HG03378 (cell line): ENCODE results near the gene ABCB11.
"Not testable (repeated sequence)": the region's sequence is repeated elsewhere in the genome, so short reads cannot be mapped to it uniquely, and the experiment has no call there.

Experiments
- ATAC-seq: cut with Tn5 transposase; IDR thresholded peaks from one replicate; pipeline ENCODE4 v1.9.1; 2021; ENCODE audit warnings: mild to moderate bottlenecking, moderate library complexity; ENCODE audit not compliant: unreplicated experiment

The ABCB11 gene

DNA sequence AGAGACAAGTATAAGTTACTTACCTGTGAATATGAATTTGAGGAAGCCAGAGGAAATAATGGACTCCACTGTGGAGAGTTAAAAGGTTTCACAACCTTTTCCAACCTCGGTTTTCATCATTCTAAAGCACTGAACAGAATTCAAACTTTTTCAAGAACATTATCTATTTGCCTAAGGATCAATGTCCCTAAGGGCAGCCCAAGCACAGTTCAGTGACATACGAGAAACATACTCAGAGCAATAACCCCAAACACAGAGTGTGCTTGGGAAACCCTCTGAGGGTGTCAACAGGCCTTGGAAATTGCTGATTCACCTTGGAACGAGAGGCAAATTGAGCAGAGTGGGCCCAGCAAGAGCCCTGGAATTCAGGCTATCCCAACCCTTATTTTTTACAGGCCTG, at the start of gene ABCB11:
ABCB11 (minus strand) TSS at position 123 of the 400 bp plus-strand sequence. CDS start 13,199 bp downstream, outside the sequence.
- no peak for ATAC-seq

DNA sequence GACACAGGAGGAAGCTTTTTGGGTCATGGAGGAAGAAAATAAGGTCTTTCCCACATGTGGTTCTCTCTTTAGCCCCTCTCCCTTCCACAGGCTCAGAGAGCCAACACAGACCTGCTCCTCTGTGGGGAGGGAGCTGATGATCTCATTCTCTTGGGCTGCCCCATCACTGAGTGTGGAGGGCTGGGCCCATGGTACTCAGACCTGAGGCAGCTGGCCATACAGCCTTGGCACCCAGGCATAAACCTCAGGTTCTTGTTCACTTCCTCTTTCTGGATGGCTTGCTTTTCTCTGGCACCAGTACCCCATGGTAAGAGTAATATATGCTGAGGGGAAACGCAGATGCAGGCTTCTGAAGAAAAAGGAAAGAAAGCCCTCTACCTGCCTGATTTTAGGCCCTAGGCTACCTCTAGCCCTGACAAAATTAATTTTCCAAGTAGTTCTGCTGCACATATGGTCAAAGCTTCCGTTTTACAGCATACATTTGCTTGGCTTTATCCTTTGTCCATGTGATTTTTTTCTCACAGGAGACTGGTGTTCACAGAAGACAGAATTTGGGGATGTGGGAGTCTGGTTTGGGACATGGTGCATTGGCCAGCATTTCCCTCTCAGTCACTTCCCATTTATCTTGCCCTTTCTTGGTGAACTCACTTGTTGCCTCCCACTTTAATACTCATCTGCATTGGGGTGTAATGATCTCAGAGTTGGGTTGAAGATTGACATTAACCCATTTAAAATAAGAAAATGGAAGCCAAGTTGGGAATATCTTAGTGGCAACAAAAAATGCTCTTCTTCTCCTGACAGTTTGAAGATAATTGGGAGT, 49.3 kb upstream of the ABCB11 start:
- ATAC-seq: peak; percentile 75

DNA sequence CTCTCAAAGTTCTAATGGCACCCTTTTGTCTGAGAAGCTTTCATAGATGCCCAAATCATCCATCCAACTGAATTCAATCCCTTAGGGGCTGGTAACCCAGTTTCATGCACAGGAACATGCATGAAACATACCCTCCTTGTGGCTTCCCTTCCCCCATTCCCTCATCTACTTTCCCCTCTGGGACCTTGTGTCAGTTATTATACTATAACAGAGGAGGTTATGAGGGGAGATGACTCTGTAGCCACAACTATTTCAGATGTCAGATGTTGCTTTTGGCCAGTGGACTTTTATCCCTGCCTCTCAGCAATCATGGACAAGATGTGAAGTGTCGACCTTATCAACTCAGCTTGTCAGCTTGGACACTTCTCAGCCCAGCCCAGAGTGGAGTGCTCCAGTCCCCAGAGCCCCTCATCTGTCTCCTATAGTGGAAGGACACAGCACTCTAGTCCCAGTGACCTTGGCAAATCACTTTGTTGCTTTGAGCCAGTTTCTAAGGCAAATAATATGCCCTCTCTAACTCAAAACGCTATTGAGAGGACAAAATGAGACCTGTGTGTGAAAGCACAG, 46.6 kb upstream of the ABCB11 start:
- no peak for ATAC-seq

DNA sequence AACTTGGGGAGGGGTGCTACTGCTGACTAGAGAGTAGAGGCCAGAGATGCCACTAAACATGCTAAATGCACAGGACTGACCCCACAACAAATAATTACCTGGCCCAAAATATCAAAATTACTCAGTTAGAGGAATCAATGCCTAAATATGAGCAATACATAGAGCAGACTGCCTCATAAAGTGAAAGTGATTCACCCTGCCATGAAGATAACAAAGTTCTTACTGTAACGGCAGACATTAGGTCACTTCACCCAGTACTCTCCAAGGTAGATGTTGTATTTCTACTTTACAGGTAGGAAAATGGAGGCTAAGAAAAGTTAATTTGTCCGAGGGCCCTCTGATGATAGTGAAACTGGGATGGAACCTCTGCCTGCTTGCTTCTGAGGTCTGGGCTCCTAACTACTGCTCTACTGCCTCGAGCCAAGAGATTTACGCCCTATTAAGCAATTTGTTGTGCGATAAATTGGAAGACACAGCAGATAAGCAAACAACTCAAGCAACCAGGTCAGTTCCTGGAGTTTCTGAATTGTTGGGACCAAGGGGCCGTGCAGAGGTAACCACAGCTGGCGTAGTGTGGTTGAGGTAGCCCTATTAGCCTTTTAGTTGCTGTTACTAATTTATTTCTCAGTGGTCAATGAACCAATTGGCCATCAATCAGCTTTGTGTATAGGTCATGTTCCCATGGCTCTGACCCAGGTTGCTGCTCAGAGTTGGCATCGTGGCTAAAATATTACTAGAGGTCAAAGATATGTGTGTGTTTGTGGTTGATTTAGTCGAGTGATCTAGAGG, 43.0 kb upstream of the ABCB11 start:
- ATAC-seq: peak; percentile 58

DNA sequence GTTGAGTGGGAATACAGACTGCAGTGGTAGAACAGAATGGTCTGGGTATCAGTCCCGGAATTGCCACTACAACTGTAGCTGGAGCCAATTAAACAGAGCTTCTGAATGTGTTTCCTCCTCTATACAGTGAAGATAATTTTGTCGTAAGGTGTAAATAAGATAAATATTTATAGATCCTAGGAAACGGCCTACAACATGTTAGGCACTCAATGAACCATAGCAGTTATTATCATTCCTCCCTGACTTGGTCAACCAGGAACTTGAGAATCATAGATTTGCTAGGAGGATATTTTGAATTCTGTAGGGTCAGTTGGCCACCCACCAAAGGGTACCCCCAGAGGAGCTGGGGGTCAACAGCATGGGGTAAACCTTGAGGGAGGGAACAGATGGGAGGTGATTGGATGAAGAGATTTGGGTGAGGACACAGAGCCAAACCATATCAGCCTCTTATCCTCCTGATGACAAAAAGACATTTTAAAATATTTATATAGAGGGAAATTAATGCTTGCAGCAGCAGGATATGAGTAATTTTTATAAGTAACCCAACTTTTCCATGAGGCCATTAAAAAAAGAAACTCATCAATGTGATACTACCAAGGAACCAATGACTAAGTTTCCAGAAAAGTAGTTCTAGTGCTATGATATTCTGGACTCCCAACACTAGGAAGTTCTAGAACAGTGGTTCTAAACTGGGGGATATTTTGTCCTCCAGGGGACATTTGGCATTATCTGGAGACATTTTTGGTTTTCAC, 42.3 kb upstream of the ABCB11 start:
- ATAC-seq: no peak

DNA sequence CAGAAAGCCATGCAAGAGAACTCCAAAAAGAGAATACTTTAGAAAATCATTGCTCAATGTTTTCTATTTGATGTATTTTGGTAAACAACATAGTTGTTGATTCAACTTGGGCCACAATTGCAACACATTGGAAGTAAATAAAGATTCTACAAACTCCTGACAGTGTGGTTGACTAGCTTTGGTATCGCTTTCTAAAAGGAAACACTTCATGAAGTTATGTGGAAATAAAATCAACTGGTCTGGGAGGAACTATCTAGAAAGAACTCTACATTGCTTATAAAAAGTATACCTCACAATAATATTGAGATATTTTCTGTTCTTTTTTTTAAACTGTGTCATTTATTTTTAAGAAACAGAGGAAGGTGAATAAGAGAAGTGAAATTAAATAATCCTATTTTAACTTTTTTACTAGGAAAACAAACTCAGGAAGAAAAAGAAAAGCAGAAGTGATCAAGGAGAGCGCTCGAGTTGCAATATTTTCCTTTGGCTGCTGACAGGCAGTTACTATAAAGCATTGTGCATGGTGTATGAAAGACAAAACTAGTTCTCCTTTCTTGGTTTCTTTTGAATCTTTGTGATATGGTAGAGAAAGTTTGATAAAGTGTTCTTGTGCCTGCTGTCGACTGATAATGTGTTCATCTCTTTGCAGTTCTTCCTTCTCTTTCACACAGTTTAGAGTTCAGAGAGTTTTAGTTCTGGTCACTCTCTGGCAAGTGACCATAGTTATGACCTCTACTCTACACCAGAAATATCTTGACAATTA, 41.2 kb upstream of the ABCB11 start:
- peak; percentile 46 for ATAC-seq

DNA sequence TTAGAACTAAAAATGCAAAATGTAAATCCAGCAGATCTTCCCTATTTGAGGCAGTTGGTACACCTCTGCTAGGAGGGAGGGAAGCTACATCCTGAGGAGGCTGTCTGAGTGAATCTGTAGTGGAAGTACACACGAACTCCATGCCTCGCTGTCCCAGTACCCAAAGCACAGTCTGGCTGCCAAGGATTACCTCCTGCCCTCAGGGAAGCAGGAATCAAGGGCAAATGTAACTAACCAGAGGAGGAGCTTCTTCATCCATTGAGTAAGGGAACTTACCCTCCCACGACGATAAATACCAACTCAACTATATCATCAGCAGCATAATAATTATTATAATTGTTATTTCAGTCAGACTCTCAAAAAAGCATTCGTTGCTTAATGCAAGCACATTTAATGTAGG, 40.3 kb upstream of the ABCB11 start:
- ATAC-seq: no peak

DNA sequence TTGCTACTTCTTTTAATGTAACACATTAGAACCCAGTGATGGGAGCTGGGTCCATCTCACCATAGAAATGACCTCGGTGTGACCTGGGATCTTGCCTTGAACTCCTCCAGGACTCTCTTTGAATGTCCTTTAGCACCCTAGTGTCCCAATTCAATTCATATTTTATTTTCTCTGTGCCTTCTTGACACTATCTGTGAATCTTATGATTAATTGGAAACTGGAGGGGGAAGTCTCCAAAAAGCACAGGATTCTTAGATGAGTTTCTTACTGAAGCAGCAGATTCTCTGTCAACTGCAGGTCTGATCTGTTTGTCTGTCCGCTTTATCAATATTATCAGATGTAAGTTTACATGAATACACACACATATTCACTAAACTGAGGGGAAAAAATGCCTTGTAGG, 38.7 kb upstream of the ABCB11 start:
- no peak for ATAC-seq

DNA sequence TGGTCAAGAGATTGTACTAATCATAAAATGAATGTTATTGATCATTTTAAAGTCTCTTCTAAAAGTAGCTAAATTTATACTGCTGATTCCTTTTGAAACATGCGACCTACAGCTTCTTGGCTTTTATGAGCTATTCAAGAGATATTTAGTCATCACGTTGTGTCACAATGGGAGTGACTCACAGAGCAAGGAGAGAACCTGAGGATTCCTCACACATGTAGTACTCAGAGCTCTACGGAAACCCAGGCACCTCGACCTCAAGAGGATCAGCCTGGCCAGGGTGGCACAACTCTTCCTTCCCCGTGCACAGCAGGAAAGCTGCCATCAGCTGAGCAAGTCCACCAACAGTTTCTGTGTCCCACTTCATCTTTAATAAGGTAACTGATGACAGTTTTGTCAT, 38.2 kb upstream of the ABCB11 start, which contains the start of gene DHRS9:
DHRS9 (plus strand) TSS at position 223 of the 400 bp plus-strand sequence. CDS start 12,019 bp downstream, outside the sequence.
- no peak for ATAC-seq

DNA sequence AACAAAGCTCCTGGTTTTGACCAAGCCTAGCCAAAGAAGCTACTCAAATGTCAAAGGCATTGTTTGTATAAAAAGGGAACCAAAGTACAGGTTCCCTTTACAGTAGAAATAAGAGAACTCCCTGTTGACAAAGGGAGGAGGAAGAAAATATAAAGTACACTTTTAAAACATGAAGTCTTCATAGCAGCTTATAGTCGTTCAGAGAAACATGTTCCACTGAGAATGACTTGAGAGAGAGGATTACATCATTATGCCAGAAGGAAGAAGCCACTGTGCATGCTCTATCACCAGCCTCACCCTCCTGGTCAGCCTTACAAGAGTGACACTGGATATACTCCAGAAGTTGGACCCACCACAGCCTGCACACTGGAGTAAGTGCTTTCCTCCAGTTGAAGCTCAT, 35.8 kb upstream of the ABCB11 start:
- no peak for ATAC-seq

DNA sequence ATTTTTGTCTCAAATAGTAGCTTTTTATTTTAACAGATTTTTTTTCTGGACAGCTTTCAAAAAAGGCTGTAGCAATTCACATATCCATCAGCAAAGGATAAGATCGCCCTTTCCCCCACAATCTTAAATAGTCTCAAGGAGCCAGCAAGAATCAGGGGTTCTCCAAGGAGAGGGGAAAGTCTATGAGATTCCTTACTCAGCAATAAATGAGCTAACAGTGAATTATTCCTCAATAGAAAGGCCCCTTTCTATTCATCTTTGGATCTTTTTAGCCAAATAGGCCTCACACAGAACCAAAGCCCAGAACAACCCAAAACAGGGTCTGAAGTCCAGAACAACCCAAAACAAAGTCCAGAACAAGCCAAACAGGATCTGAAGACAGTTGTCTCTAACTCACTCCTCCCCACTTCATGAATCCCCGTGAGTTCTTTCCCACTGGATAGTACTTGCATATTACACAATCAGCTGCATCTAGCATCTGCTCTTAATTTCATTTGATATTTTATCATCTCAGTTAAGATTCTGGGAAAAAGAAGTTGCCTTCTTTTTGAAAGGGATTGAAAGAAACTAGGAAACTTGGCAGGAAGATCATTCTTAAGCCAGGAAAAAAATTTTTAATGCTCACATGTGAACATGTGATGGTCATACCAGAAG, 34.9 kb upstream of the ABCB11 start:
- ATAC-seq: no peak

DNA sequence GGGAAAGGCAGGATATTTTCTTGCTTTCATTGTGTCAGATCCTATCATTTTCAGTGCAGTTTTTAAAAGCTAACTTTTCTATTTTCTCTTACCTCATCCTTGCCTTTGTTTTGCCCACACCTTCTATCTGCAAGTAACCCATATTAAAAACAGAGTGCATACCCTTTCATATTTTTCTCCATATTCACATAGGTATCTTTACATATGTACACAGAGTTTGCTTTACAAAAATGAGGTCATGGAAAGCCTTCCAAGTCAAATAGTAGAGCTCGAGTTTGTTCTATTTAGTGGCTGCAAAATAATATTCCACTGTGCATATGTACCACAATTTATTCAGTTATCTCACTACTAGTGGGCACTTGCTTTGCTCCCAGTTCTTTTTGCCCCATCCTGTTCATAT, 34.3 kb upstream of the ABCB11 start:
- ATAC-seq: no peak

DNA sequence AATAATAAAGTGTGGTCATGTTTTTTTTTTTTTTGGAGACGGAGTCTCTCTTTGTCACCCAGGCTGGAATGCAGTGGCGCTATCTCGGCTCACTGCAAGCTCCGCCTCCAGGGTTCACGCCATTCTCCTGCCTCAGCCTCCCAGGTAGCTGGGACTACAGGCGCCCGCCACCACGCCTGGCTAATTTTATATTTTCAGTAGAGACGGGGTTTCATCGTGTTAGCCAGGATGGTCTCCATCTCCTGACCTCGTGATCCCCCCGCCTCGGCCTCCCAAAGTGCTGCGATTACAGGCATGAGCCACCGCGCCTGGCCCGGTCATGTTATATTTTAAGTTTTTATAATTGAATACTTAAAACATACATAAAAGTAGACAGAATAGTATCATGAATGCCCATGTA, 33.1 kb upstream of the ABCB11 start:
- ATAC-seq: not testable (repeated sequence)

DNA sequence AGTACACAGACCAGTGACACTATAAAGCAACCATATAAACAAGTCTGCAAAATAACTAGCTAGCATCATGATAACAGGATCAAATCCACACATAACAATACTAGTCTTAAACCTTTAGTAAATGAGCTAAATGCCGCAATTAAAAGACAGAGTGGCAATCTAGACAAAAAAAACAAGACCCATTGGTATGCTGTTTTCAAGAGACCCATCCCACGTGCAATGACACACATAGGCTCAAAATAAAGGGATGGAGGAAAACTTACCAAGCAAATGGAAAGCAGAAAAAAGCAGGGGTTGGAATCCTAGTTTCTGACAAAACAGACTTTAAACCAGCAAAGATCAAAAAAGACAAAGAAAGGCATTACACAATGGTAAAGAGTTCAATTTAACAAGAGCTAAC, 23.5 kb upstream of the ABCB11 start:
- ATAC-seq: not testable (repeated sequence)

DNA sequence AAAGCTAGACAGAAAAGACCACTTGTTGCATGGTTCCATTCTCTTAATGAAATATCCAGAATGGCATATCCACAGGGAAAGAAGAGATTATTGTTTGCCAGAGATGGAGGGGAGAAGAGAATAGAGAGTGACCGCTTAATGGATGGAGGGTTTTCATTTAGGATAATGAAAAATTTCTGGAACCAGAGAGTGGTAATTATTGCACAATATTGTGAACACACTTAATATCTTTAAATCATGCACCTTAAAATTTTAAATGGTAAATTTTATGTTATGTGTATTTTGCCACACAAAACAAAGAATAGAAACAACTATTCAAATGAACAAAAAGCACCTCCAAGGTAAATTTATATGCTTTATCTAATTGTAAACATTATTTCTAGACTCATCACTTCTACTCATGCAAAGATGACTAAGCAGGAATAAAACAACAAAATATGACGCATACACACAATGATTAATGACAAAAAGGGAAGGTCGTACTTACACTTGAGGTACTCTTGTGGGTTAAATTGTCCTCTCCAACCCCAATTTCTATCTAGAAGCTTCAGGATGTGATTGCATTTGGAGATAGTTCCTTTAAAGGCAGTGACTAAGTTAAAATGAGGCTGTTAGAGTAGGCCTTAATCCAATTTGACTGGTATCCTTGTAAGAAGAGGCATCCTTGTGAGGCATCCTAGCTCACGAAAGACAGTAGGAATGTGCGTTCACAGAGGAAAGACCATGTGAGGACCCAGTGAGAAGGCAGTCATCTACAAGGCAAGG, 19.5 kb upstream of the ABCB11 start:
- ATAC-seq: no peak

DNA sequence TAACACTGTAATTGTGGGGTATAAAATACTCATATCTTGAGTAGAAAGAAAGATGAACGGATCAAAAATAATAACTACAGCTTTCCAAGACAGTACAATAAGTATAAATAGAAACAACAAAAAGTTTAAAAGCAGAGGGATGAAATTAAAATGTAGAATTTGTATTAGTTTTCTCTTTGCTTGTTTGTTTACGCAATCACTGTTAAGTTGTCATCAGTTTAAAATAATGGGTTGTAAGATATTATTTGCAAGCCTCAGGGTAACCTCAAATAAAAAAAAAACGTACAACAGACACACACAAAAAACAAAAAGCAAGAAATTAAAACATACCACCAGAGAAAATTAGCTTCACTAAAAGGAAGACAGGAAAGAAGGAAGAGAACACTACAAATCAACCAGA, 18.0 kb upstream of the ABCB11 start:
- no peak for ATAC-seq

DNA sequence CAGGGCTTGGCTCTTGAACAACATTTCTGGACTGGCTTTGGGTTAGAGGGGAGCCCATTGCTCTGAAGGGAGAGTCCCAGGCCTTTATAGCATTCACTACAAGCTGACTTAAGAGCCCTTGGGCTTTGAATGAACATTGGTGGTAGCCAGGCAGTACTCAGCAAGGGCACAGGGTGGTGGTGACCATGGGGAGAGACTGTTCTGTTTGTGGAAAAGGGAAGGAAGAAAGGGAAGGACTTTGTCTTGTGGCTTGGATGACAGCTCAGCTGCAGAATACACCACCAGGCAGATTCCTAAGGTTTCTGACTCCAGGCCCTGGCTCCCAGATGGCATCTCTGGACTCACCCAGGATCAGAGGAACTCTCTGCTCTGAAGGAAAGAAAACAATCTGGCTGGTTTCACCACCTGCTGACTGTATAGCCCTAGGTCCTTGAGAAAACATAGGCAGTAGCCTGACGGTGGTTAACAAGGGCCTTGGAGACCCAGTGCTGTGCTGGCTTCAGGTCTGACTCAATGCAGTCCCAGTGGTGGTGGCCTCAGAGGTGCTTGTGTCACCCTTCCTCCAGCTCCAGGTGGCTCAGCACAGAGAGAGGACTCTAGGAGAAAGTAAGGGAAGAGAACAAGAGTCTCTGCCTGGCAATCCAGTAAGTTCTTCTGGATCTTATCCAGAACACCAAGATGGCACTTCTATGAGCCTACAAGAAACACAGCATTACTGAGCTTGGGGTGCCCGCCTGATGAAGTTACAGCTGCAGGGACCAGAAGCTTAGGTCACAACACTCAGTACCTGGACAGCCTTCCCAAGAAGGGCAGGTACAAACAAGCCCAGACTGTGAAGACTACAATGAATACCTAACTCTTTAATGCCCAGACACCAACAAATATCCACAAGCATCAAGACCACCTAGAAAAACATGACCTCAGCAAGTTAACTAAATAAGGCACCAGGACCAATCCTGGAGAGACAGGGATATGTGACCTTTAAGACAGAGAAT, 16.4 kb upstream of the ABCB11 start:
- ATAC-seq: no peak
